B cell (primary cell): ENCODE data around the gene FTL. TPM values are rescaled to one million over a fixed set of nuclear protein-coding genes. Genes with fewer than 3 reads are reported as not detected.

Experiments used
- ATAC-seq: fragments of 200-7000 bp; cut with Tn5 transposase; one replicate; pipeline ENCODE4 v1.10.0; 2021; ENCODE audit warnings: low read depth, mild to moderate bottlenecking, moderate number of reproducible peaks, moderate library complexity
- CTCF ChIA-PET: fragments of 350-600 bp; sonication (Branson Sonifier 250); formaldehyde crosslinking; loops from one replicate; lab custom pipeline; 2021; ENCODE audit warnings: antibody characterized with exemption, inconsistent platforms; lab: Charles Lee
- POLR2A ChIA-PET: fragments of 350-600 bp; sonication (Branson Sonifier 250); formaldehyde crosslinking; loops from one replicate; lab custom pipeline; 2021; ENCODE audit warnings: antibody characterized with exemption; lab: Charles Lee
- DNase-seq: peaks from one replicate; pipeline ENCODE4 v3.0.0; 2013
- H2AFZ ChIP-seq: 2 replicates; pipeline ENCODE4 v1.6.1; 2012; ENCODE audit warnings: mild to moderate bottlenecking, low read depth, low read length; ENCODE audit not compliant: insufficient read depth, poor library complexity, severe bottlenecking
- H3K27ac ChIP-seq, 2 donors: 1 replicate in 1 of 2; 2 replicates in 1 of 2; pipeline ENCODE4 v1.5.1; 2012 to 2013; ENCODE audit warnings: low read length in 2 of 2, mild to moderate bottlenecking in 2 of 2, moderate library complexity in 1 of 2
- H3K27me3 ChIP-seq, 4 experiments: fragments of 200-600 bp in 1 of 4; sonication (generic) in 1 of 4; replicated peaks in 1 of 4; 1 replicate in 2 of 4; 2 replicates in 2 of 4; pipeline versions ENCODE4 v1.6.1 to v1.7.0; 2013 to 2016; ENCODE audit warnings: low read length in 3 of 4, mild to moderate bottlenecking in 2 of 4, mixed read lengths in 1 of 4, moderate library complexity in 1 of 4; ENCODE audit not compliant: insufficient read depth in 4 of 4, control insufficient read depth in 3 of 4; ENCODE audit errors: control extremely low read depth in 1 of 4
- H3K36me3 ChIP-seq, 2 experiments: replicated peaks in 1 of 2; 1 replicate in 1 of 2; 2 replicates in 1 of 2; pipeline versions ENCODE4 v1.6.1 to v1.7.1; 2013; ENCODE audit warnings: low read length in 1 of 2; ENCODE audit not compliant: insufficient read depth in 2 of 2, control insufficient read depth in 1 of 2; ENCODE audit errors: control extremely low read depth in 1 of 2, extremely low read depth in 1 of 2
- H3K4me1 ChIP-seq, 2 donors: fragments of 200-600 bp in 1 of 2; sonication (generic) in 1 of 2; 1 replicate in 1 of 2; 2 replicates in 1 of 2; pipeline versions ENCODE4 v1.5.1 to v1.6.1; 2013 to 2017; ENCODE audit warnings: low read length in 2 of 2; ENCODE audit not compliant: control insufficient read depth in 2 of 2, insufficient read depth in 2 of 2
- H3K4me2 ChIP-seq: replicated peaks from 2 replicates; pipeline ENCODE3; 2012; ENCODE audit warnings: mild to moderate bottlenecking, low read depth, low read length; ENCODE audit not compliant: poor library complexity, severe bottlenecking
- H3K4me3 ChIP-seq, 5 experiments: fragments of 200-600 bp in 1 of 5; sonication (generic) in 1 of 5; 1 replicate in 3 of 5; 2 replicates in 2 of 5; pipeline versions ENCODE4 v1.5.1 to v1.7.0; 2011 to 2016; ENCODE audit warnings: low read length in 4 of 5, mild to moderate bottlenecking in 4 of 5, low read depth in 2 of 5, control low read depth in 1 of 5, moderate library complexity in 1 of 5; ENCODE audit not compliant: insufficient read depth in 1 of 5; ENCODE audit errors: control extremely low read depth in 1 of 5, extremely low read depth in 1 of 5
- H3K79me2 ChIP-seq: fragments of 200-600 bp; sonication (generic); one replicate; pipeline ENCODE4 v1.6.0; 2016; ENCODE audit warnings: low read length; ENCODE audit not compliant: control insufficient read depth, insufficient read depth
- H3K9ac ChIP-seq: fragments of 200-600 bp; sonication (generic); 2 replicates; pipeline ENCODE4 v1.6.1; 2017; ENCODE audit warnings: mild to moderate bottlenecking, low read length, moderate library complexity
- H3K9me3 ChIP-seq, 3 donors: one replicate each; pipeline versions ENCODE4 v1.6.1 to v1.7.1; 2013; ENCODE audit warnings: low read length in 2 of 3; ENCODE audit not compliant: control insufficient read depth in 2 of 3, insufficient read depth in 1 of 3; ENCODE audit errors: control extremely low read depth in 1 of 3
- H4K20me1 ChIP-seq: 2 replicates; pipeline ENCODE4 v1.6.0; 2012; ENCODE audit warnings: mild to moderate bottlenecking, low read length; ENCODE audit not compliant: insufficient read depth, control insufficient read depth, poor library complexity, severe bottlenecking
- H3K27ac Mint-ChIP-seq: one replicate; pipeline ENCODE4 v1.8.0; 2021; ENCODE audit warnings: mixed read lengths
- H3K27me3 Mint-ChIP-seq: one replicate; pipeline ENCODE4 v1.8.0; 2021; ENCODE audit warnings: mixed read lengths
- H3K4me1 Mint-ChIP-seq: one replicate; pipeline ENCODE4 v1.8.0; 2021; ENCODE audit warnings: mixed read lengths
- H3K4me3 Mint-ChIP-seq: one replicate; pipeline ENCODE4 v1.8.0; 2021; ENCODE audit warnings: mixed read lengths
- H3K9me3 Mint-ChIP-seq: one replicate; pipeline ENCODE4 v1.8.0; 2022; ENCODE audit warnings: mixed read lengths; ENCODE audit not compliant: insufficient read depth
- EZH2 ChIP-seq: IDR thresholded peaks from 2 replicates; pipeline ENCODE4 v1.6.1; 2012; ENCODE audit warnings: borderline replicate concordance, low read depth, mild to moderate bottlenecking, moderate library complexity, low read length; ENCODE audit not compliant: insufficient read depth, poor library complexity, severe bottlenecking
- WGBS: methylation state at CpG from one replicate; pipeline ENCODE4 v1.1.5; 2013; ENCODE audit warnings: missing lambda C conversion rate; ENCODE audit not compliant: insufficient coverage; 5-methylcytosine and 5-hydroxymethylcytosine counted together
- intact Hi-C: fragments of 100-400 bp; cut with micrococcal nuclease; formaldehyde crosslinking; loops from one replicate; pipeline ENCODE4 v1.10.0; 2022
- polyA plus RNA-seq: library from polyadenylated mRNA; depleted of rRNA; stranded (reverse); fragments of >200 nt; gene quantifications from 2 replicates; pipeline ENCODE4 v1.2.3, GENCODE V29; 2012
- total RNA-seq, 2 donors: library from RNA; stranded (reverse); fragments of 120-200 nt in 1 of 2; gene quantifications; 1 replicate in 1 of 2; 2 replicates in 1 of 2; pipeline versions ENCODE4 v1.2.3 to v1.2.4, GENCODE V29; 2013 to 2022
- TF ChIP-seq, protein P1 (sequence below): fragments of 200-600 bp; IDR thresholded peaks from one replicate; pipeline ENCODE4 v1.8.0; 2022; ENCODE audit warnings: antibody characterized with exemption, mild to moderate bottlenecking

The FTL gene
- total and polyA plus RNA-seq, 2 donors (not counting 1 experiment from before 2014, with no cell fraction given) = 832 to 937 TPM

DNA sequence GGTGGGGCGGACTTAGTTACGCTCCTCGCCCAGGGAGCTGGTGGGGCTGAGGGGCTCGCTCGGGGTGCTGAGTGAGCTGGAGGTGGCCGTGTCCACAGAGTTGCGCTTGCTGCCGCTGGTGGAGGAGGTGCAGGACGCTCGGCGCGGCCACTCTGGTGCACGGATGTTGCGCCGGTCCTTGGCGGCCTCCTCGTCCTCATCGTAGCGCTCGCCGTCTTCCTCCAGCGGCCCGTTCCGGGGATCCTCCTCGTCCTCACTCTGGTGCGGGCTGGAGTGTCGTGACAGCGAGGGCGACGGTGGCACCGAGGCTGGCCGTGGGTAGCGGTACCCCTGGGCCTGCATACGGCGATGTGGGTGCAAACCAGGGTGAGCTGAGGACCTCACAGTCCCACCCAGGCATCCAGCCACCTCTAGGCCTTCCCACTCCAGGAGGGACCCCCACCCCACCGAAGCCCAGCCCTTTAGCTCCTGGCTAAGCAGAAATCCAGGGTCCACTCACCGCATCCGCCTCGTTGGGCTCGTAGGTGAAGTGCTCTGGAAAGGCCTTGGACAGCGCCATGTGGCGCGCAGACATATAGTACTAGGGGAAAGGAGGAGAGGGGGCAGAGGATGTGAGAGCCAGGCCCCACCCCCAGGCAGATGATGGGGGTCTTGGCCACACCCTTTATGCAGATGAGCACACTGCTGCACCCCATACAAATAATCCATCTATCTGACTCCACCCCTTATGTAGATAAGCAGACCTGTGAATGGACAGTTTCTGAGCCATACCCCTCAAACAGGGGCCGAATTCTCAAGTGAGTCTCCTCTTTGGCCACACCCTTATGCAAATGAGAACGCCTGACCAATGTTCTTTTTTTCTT is 4.4 kb downstream of the FTL start:
- Histone ChIP-seq H3K79me2 (peaks cover 18% of the 10 kb centered on the region), H3K9me3 (peaks cover 0 to 5% (median 0%) of the 10 kb centered on the region in 3 donors), H3K9ac (no peak overlapping the region), H3K4me1 (peaks cover 14 to 34% of the 10 kb centered on the region in 2 donors), H3K4me2 (no peak overlapping the region), H3K36me3 (peaks cover 1 to 54% of the 10 kb centered on the region in 2 experiments), H3K27ac (no peak overlapping the region), H3K27me3 (no peaks in the 10 kb centered on the region), H4K20me1 (peaks cover 22% of the 10 kb centered on the region), H3K4me3 (no peak overlapping the region), H2AFZ (no peak overlapping the region)
- Mint-ChIP-seq H3K4me1 (peaks cover 45% of the 10 kb centered on the region), H3K9me3 (no peaks in the 10 kb centered on the region), H3K27ac (peak overlapping the region; percentile 41), H3K4me3 (no peak overlapping the region), H3K27me3 (no peaks in the 10 kb centered on the region)
- WGBS = 97% methylated on average over 41 of the region's 45 CpGs
- TF ChIP-seq, protein P1, sequence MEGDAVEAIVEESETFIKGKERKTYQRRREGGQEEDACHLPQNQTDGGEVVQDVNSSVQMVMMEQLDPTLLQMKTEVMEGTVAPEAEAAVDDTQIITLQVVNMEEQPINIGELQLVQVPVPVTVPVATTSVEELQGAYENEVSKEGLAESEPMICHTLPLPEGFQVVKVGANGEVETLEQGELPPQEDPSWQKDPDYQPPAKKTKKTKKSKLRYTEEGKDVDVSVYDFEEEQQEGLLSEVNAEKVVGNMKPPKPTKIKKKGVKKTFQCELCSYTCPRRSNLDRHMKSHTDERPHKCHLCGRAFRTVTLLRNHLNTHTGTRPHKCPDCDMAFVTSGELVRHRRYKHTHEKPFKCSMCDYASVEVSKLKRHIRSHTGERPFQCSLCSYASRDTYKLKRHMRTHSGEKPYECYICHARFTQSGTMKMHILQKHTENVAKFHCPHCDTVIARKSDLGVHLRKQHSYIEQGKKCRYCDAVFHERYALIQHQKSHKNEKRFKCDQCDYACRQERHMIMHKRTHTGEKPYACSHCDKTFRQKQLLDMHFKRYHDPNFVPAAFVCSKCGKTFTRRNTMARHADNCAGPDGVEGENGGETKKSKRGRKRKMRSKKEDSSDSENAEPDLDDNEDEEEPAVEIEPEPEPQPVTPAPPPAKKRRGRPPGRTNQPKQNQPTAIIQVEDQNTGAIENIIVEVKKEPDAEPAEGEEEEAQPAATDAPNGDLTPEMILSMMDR = no peak
- TF ChIP-seq EZH2 = no peak
- DNase-seq = no peak
- POLR2A ChIA-PET = interaction anchor here (0.6 kb wide), 1 partner anchor 17 kb away, joined by 4 read pairs; no protein-coding TSS in a partner anchor
- no peak for ATAC-seq
- intact Hi-C loops = no loop called here
- CTCF ChIA-PET = interaction anchor here (0.6 to 5.0 kb wide), 14 partner anchors 7 to 194 kb away, joined by 3 to 70 read pairs (median 13); partner anchors contain the start of genes BAX, DHDH, GYS1 and HSD17B14
